HEK293T (cell line): ENCODE measurements around the gene ALDH4A1.

ENCODE experiments used
- FOXA1 ChIP-seq: fragments of 450-650 bp; IDR thresholded peaks from 2 replicates; pipeline ENCODE4 v1.6.1; 2016; ENCODE audit warnings: mild to moderate bottlenecking
- FOXK2 ChIP-seq: fragments of 450-650 bp; IDR thresholded peaks from 2 replicates; pipeline ENCODE4 v1.6.1; 2016; ENCODE audit warnings: mild to moderate bottlenecking
- FOXM1 ChIP-seq: fragments of 450-650 bp; IDR thresholded peaks from 2 replicates; pipeline ENCODE4 v1.6.1; 2017; ENCODE audit warnings: mild to moderate bottlenecking, borderline replicate concordance
- SP1 ChIP-seq: fragments of 450-650 bp; IDR thresholded peaks from 2 replicates; pipeline ENCODE4 v1.6.1; 2017
- TARDBP ChIP-seq: fragments of 450-650 bp; IDR thresholded peaks from 2 replicates; pipeline ENCODE4 v1.6.1; 2016

DNA sequence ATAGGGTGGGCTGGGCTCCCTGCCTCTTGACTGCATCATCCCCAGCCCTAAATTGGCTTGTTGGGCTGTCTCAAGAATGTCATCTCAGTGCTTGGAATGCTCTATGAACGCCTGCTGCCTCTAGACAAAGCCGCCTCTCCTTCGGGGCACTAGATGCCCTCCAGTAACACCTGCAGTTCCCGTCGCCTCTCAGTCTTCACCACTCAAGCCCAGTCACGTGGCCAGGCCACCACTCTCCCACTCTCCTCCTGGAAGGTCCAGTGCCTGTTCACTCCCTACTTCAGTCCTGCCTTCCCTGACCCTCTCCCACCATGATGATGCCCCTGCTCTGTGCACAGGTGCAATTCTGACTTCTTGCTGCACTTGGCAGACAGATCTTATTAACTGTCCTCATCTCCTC is 49.9 kb downstream of the ALDH4A1 start:
- TF ChIP-seq TARDBP (no peak), FOXM1 (no peak), SP1 (no peak), FOXK2 (no peak), FOXA1 (no peak)
